GM04504 (cell line): ENCODE results near the gene CNPY1.

Experiments
- DNase-seq: peaks from one replicate; pipeline ENCODE4 v3.0.0-alpha.2; 2012; ENCODE audit warnings: low read depth

The CNPY1 gene

DNA sequence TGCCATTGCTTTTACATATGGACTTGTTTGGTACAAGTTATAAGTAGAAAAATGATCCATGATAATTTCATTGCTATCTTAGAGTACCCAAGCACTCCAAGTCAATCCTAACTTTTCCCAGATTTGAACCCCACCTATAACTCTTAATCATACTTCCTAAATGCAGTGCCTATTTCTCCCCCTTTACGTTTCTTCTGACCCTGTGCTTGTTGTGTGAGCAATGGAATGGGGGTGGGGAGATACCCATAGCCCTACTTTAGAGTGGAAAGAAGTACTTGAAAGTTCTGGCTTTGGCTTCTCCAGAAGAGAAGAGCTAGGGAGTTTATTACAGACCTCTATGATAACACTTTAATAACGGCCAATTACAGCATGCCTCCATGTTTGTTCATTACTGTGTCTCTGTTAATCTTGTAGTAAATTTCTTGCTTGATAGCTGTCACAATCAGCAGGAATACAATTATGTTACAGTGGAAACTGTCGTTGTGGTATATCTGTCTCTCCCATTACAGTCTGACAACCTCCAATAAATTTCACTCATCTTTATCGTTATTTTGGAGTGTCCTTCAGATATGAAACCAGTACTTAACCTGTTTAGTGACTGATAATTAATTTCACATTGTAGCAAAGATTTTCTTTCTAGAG, 34.0 kb downstream of the CNPY1 start:
- DNase-seq = no peak

DNA sequence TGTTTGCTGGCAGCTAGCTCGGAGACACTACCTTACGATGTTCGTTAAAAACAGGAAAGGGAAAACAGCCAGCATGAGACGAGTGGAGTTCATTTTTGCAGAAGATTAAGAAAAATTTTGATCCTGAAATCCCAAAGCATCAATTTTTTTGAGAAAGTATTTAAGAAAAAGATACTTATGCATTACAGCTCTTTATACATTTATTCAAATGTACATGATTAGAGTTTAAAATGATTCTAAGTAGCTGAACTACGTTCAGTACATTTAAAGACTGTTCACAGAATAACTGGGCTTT, 34.7 kb downstream of the CNPY1 start:
- no peak for DNase-seq

DNA sequence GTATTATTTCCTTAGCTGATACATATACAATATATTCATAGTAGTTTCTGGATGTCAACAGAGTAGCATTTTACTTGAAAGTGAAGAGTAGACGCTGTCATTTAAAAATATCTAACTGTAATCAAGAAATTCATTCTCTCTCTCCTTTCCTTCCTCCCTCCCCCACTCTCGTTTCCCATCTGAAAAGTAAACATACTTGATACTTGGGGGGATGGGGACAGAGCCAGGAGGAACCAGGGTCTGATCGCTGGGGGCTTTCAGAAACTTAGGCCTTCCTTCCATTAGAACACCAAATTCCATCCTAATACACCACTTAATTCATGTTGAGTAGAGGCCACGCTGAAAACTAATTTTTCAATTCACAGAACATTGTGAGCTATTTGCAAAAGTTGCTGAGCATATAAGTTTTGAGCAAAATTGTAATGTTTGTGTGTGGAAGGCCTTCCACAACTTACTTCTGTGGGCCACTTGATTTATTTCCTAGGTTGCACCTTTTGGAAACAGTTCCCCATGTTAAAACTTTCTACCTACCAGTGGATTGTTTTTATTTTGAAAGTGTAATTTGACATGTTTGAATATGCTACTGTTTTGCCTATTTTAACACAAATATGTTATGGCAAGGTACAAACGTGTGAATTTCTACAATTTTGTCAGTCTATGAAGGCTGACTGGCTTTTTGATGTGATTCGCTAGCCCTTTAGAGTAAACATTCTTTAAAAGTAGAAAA, 35.2 kb downstream of the CNPY1 start:
- DNase-seq = no peak

DNA sequence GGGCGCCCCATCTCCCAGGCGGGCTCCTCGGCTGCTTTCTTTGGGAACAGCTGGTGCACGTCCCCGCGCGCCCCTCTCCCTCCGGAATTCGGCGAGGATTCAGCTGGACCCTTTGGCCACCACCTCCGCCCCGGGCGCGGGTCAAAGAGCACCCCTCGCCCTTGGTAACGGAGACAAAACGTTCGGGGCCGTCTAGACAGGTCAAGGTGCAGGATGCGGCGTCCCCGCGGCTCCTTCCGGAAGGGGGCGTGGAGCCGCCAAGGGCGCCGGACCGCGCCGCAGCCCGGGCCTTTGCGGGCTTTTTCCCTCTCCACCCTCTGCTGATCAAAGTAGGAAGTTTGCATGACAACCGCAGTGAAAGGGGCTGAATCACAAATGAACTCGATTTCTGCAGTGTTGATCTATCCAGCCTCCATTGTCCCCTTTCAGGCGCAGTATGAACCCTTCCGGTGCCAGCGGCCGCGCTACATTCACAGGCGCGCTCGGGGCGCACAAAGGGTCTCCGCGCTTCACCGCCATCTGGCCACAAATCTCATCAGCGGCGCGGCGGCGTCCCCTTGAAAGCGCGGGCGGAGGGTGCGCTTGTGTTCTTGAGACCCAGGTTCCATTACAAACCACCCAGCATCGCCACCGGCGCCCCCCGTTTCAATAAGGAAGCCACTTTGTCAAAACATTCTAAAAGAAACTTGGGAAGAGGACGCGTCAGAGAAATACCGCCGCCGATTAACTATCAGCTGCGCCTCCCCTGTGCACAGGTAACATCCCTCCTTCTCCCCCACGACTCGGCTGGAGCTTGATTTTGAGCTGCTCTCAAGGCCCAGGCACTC, 36.4 kb downstream of the CNPY1 start:
- no peak for DNase-seq

- DNase-seq = no peak
Observed at GRCh38 chr7:155509359-155509724, 37.0 kb downstream of the CNPY1 start.

GRCh38 chr7:155508376-155509358, 37.7 kb downstream of the CNPY1 start:
- no peak for DNase-seq

- no peak for DNase-seq
Observed at GRCh38 chr7:155507576-155507975, 38.8 kb downstream of the CNPY1 start.

- DNase-seq = no peak
Observed at GRCh38 chr7:155506854-155507337, 39.5 kb downstream of the CNPY1 start.

- DNase-seq = no peak
Observed at GRCh38 chr7:155505422-155505793, 41.0 kb downstream of the CNPY1 start.

DNA sequence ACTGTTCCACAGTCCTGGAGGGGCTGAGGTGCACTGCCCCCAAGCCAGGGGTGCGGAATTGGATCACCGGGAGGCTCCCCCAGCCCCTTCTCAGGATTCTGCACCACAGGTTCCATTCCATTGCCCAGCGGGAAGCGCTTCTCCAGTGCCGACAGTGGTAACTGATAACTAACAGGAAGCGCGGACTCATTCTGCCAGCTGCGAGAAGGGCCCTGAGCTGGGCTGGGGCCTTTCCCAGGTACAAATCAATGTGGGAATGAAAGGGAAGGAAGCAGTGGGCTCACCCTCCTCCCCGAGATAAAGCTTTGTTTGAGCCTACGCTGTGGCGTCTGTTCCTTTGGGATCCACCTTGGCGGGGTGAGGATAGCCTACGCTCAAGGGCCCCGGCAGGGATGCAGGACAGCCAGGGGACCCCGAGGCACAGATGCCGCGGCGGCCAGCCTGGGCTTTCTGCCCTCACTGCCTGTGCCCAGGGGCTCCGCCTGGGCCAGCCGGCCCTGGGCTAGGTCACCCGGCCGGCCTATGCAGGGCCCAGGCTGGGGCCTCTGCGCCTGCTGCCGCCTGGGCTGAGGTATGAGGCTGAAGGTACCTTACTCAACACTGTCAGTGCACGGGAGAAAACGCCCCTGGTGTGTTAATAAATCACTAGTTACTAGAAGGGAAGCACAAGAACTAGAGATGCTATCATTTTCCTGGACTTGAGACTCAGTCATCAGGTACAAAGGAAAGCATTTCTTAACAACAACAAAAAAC, 49.0 kb downstream of the CNPY1 start:
- no peak for DNase-seq

DNA sequence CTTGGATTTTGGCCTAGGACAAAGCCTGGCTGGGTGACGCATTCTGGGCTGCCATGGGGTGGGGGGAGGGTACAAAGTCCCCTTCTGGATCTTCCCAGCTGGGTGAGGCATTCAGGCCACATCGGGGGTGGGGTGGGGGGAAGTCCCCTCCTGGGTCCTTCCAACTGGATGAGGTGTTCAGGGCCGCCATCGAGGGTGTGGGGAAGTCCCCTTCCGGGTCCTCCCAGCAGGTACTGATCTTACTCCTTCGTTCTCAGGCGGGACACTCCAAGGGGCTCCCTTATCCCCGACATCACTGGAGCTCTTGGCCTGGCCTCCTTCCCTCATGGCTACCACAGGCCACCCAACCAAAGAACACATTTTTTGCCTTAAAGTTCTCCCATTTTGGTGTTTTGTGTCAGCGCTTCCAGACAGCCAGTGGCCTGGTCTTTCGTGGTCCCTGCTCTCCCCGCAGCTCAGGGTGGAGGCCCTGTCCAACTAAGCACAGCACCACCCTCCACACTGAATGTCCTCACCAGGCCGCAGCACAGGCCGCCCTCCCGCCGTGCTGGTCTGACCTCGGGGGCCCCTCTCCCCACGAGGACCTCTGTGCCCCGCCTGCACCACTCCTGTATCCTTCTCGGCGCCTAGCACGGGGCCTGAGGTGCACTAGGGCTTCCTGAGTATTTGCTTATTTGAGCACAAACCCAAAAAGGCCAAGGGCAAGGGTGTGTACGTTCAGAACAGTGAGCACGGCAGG, 49.9 kb downstream of the CNPY1 start:
- DNase-seq = no peak

DNA sequence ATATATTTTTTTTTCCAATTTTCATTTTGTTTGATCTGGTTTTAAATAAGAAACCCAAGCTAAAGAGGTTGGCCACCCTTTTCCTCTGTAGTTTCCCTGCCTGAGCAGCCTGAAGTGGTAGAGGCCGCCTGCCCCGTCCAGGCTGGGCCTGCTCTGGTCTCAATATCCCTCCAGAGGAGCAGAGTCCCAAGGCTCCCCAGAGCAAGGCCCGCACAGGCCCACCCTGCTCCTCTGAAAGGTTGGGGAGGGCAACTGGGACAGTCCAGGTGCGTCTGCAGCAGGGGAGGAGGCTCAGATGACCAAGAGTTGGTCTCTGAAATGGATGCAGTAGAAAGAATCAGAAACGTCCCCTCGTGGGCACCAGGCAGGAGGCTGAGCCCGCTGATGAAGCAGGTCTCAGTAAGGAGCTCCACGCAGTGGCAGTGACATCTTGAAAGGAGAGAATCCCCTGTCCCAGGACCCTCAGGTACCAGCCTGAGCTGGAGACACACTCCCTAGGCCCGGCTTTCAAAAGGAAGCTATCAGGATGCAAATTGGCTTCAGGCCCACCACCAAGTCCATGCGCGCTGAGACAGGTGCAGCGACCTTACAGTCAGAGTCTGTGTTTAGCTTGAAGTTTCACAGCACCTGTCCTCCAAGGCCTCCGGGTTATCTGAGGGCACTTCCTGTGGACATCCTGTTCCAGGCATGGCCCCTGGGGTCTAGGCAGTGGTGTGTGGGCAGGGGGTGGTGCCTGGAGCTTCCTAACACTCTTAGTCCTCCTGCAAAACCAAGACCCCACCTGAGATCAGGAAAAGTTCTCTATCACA, 50.7 kb downstream of the CNPY1 start:
- DNase-seq = no peak

GRCh38 chr7:155494551-155494950, 51.8 kb downstream of the CNPY1 start:
- no peak for DNase-seq

GRCh38 chr7:155493744-155494538, 52.4 kb downstream of the CNPY1 start:
- DNase-seq = no peak

DNA sequence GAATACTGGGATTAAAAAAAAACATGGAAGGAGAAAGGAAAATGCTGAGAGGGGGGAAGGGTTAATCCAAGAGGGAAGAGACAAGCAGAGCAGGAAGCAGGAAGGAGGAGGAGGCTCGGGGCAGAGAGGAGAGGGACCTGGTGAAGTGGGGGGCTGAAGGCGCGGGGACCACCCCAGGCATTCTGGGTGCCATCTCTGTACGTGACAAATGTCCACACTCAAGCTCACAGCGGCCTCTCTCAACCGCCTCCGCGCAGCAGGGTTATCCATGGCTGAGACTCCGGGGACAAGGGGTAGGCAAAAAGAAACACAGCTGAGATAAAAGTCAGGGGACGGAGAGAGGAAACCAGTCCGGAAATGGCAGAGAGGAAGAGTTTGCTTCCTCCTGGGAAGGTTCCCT, 54.5 kb downstream of the CNPY1 start:
- no peak for DNase-seq

GRCh38 chr7:155490697-155491628, 55.4 kb downstream of the CNPY1 start:
- DNase-seq = no peak

GRCh38 chr7:155489862-155490696, 56.3 kb downstream of the CNPY1 start:
- DNase-seq = no peak
